Nephron progenitor cell (in vitro differentiated cells): ENCODE data around the gene CREB5.

ENCODE experiments used
- DNase-seq: peaks from one replicate; pipeline ENCODE4 v3.0.0; 2021
- H3K27ac Mint-ChIP-seq: 2 replicates; pipeline ENCODE4 v1.8.0; 2021; ENCODE audit warnings: mild to moderate bottlenecking, moderate library complexity, mixed read lengths
- H3K27me3 Mint-ChIP-seq: 2 replicates; pipeline ENCODE4 v1.8.0; 2021; ENCODE audit warnings: mild to moderate bottlenecking, low read depth, mixed read lengths; ENCODE audit not compliant: poor library complexity
- H3K36me3 Mint-ChIP-seq: 2 replicates; pipeline ENCODE4 v1.8.0; 2021; ENCODE audit warnings: low read depth, mixed read lengths
- H3K4me1 Mint-ChIP-seq: 2 replicates; pipeline ENCODE4 v1.8.0; 2021; ENCODE audit warnings: mixed read lengths
- H3K4me3 Mint-ChIP-seq: 2 replicates; pipeline ENCODE4 v1.8.0; 2021; ENCODE audit warnings: mild to moderate bottlenecking, moderate library complexity, mixed read lengths
- H3K9me3 Mint-ChIP-seq: 2 replicates; pipeline ENCODE4 v1.8.0; 2021; ENCODE audit warnings: mild to moderate bottlenecking, moderate library complexity, mixed read lengths
- CTCF ChIP-seq: fragments of 200-600 bp; sonication (generic); IDR thresholded peaks from 2 replicates; pipeline ENCODE4 v1.5.0; 2021; ENCODE audit warnings: antibody characterized with exemption

The CREB5 gene

GRCh38 chr7:28725045-28725642 lies 312.8 kb downstream of the CREB5 start:
- Mint-ChIP-seq H3K4me3 (no peak overlapping the region), H3K27ac (no peak overlapping the region), H3K9me3 (no peaks in the 10 kb centered on the region), H3K4me1 (peaks cover 85% of the 10 kb centered on the region), H3K36me3 (no peaks in the 10 kb centered on the region), H3K27me3 (peaks cover 16% of the 10 kb centered on the region)
- no peak for DNase-seq
- TF ChIP-seq CTCF, result no peak

- DNase-seq, result no peak
- no peaks in the 10 kb centered on the region for H3K9me3 Mint-ChIP-seq
- peaks cover 16% of the 10 kb centered on the region for H3K27me3 Mint-ChIP-seq
- no peak overlapping the region for H3K27ac Mint-ChIP-seq
- H3K4me1 Mint-ChIP-seq, result peaks cover 81% of the 10 kb centered on the region
- no peaks in the 10 kb centered on the region for H3K36me3 Mint-ChIP-seq
- no peak overlapping the region for H3K4me3 Mint-ChIP-seq
- TF ChIP-seq CTCF, result no peak
Measured at GRCh38 chr7:28725911-28726310, 313.6 kb downstream of the CREB5 start.

- TF ChIP-seq CTCF, result no peak
- peak overlapping the region; percentile 75 for H3K27ac Mint-ChIP-seq
- peaks cover 16% of the 10 kb centered on the region for H3K27me3 Mint-ChIP-seq
- H3K9me3 Mint-ChIP-seq, result no peaks in the 10 kb centered on the region
- H3K4me1 Mint-ChIP-seq, result peaks cover 80% of the 10 kb centered on the region
- no peaks in the 10 kb centered on the region for H3K36me3 Mint-ChIP-seq
- H3K4me3 Mint-ChIP-seq, result peak overlapping the region; percentile 60
- DNase-seq, result peak; percentile 33
Measured at GRCh38 chr7:28726555-28726954, 314.2 kb downstream of the CREB5 start.

- Mint-ChIP-seq H3K27me3 (peaks cover 19% of the 10 kb centered on the region), H3K4me3 (peak overlapping the region; percentile 36)
Measured at GRCh38 chr7:28729281-28729680, 317.0 kb downstream of the CREB5 start.

GRCh38 chr7:28729727-28730126 lies 317.4 kb downstream of the CREB5 start:
- no peak overlapping the region for H3K4me3 Mint-ChIP-seq
- H3K9me3 Mint-ChIP-seq, result no peaks in the 10 kb centered on the region
- peaks cover 74% of the 10 kb centered on the region for H3K4me1 Mint-ChIP-seq
- DNase-seq, result no peak
- no peaks in the 10 kb centered on the region for H3K36me3 Mint-ChIP-seq
- peaks cover 19% of the 10 kb centered on the region for H3K27me3 Mint-ChIP-seq
- H3K27ac Mint-ChIP-seq, result no peak overlapping the region
- no peak for TF ChIP-seq CTCF

More at GRCh38 chr7:28729281-28729680, 317.0 kb downstream of the CREB5 start:
- Mint-ChIP-seq H3K36me3 (no peaks in the 10 kb centered on the region), H3K9me3 (no peaks in the 10 kb centered on the region), H3K4me1 (peaks cover 76% of the 10 kb centered on the region), H3K27ac (no peak overlapping the region)
- DNase-seq, result peak; percentile 23
- TF ChIP-seq CTCF, result no peak

- Mint-ChIP-seq H3K36me3 (no peaks in the 10 kb centered on the region), H3K9me3 (no peaks in the 10 kb centered on the region), H3K4me3 (no peak overlapping the region), H3K4me1 (peaks cover 61% of the 10 kb centered on the region), H3K27ac (no peak overlapping the region), H3K27me3 (peaks cover 20% of the 10 kb centered on the region)
- no peak for DNase-seq
- TF ChIP-seq CTCF, result no peak
Measured at GRCh38 chr7:28731092-28731658, 318.9 kb downstream of the CREB5 start.
